Right lobe of liver (tissue), 6 donors: Measurements from ENCODE around the gene POLE. TPM values are rescaled to one million over a fixed set of nuclear protein-coding genes. Genes with fewer than 3 reads are reported as not detected.

Source experiments
- ATAC-seq, 4 donors: fragments of 200-7000 bp; cut with Tn5 transposase; one replicate each; pipeline ENCODE4 v1.9.1; 2020; ENCODE audit warnings: mild to moderate bottlenecking in 4 of 4, moderate library complexity in 4 of 4
- DNase-seq, 3 donors: peaks; one replicate each; pipeline ENCODE4 v3.0.0-alpha.2; 2020
- H3K27ac ChIP-seq, 3 donors: fragments of 200-600 bp; one replicate each; pipeline ENCODE4 v1.8.0; 2022
- H3K27me3 ChIP-seq, 2 donors: fragments of 200-600 bp; one replicate each; pipeline ENCODE4 v1.8.0; 2022
- H3K36me3 ChIP-seq, 4 donors: fragments of 200-600 bp; sonication (generic) in 1 of 4; one replicate each; pipeline versions ENCODE4 v1.5.1 to v1.8.0; 2017 to 2022; ENCODE audit warnings: control low read depth in 1 of 4
- H3K4me1 ChIP-seq, 4 donors: fragments of 200-600 bp; sonication (generic) in 1 of 4; one replicate each; pipeline versions ENCODE4 v1.5.1 to v1.8.0; 2017 to 2022; ENCODE audit warnings: control low read depth in 1 of 4
- H3K4me3 ChIP-seq, 3 donors: fragments of 200-600 bp; one replicate each; pipeline ENCODE4 v1.8.0; 2022
- H3K9me3 ChIP-seq, 4 donors: fragments of 200-600 bp; sonication (generic) in 1 of 4; one replicate each; pipeline versions ENCODE4 v1.5.1 to v1.8.0; 2017 to 2022; ENCODE audit warnings: control low read depth in 1 of 4
- CTCF ChIP-seq, 4 donors: fragments of 200-600 bp in 3 of 4; fragments of 450-650 bp in 1 of 4; IDR thresholded peaks; one replicate each; pipeline versions ENCODE4 v1.5.1 to v1.8.0; 2016 to 2022; ENCODE audit warnings: antibody characterized with exemption in 4 of 4, mild to moderate bottlenecking in 2 of 4
- POLR2A ChIP-seq: fragments of 450-650 bp; IDR thresholded peaks from one replicate; pipeline ENCODE4 v1.6.1; 2017; ENCODE audit warnings: antibody characterized with exemption, mild to moderate bottlenecking
- WGBS: methylation state at CpG from one replicate; pipeline ENCODE4 v1.1.6; 2018; ENCODE audit warnings: low coverage, low lambda C conversion rate; ENCODE audit not compliant: insufficient coverage; ENCODE audit errors: missing lambda C conversion rate; 5-methylcytosine and 5-hydroxymethylcytosine counted together
- intact Hi-C, 2 donors: fragments of 100-400 bp; cut with DNase I; formaldehyde crosslinking; loops; one replicate each; pipeline versions ENCODE4 v1.11.2 to v1.14.1; 2022
- total RNA-seq, 6 experiments: library from RNA; depleted of rRNA in 2 of 6; stranded (reverse); fragments of >200 nt in 2 of 6; fragmentation: NEBNext Ultra II Directional in 3 of 6; extraction: Animal tissue kit (Norgen Biotek cat#: 25700) in 3 of 6; gene quantifications; one replicate each; pipeline versions ENCODE4 v1.1.0 to v1.2.4, GENCODE V29; 2016 to 2023
- donor health status: DM: no; HTN: yes; CAD: no.
- donor health status: DM: no; HTN: no; CAD: no.
- donor health status: DM: no; HTN: no; CAD: no.
- donor health status: DM: no; HTN: yes; CAD: no.
- donor health status: DM: no; HTN: yes; CAD: no.

The POLE gene
- total RNA-seq, 6 experiments from 2014 or later, result 13.6 to 34.0 (median 22.7) TPM

GRCh38 chr12:132587781-132588180 is 99.4 kb downstream of the POLE start:
- H3K4me3 ChIP-seq, result no peak overlapping the region
- intact Hi-C loops, result no loop called here
- H3K36me3 ChIP-seq, result no peaks in the 10 kb centered on the region
- no peaks in the 10 kb centered on the region for H3K4me1 ChIP-seq
- H3K9me3 ChIP-seq, result no peaks in the 10 kb centered on the region
- no peak for DNase-seq
- no peak for TF ChIP-seq POLR2A
- no peak for TF ChIP-seq CTCF (IDR thresholded peaks at IDR 0.05)
- H3K27me3 ChIP-seq, result no peaks in the 10 kb centered on the region
- WGBS, result no CpG with 5 or more reads among the region's 3 CpGs
- ATAC-seq, result no peak
- H3K27ac ChIP-seq, result no peak overlapping the region

GRCh38 chr12:132586929-132587328 is 100.2 kb downstream of the POLE start:
- 90% methylated on average over 17 of the region's 18 CpGs for WGBS
- no peak for TF ChIP-seq POLR2A
- TF ChIP-seq CTCF (IDR thresholded peaks at IDR 0.05), result no peak
- Histone ChIP-seq H3K36me3 (no peaks in the 10 kb centered on the region), H3K27me3 (no peaks in the 10 kb centered on the region), H3K9me3 (no peaks in the 10 kb centered on the region), H3K27ac (no peak overlapping the region), H3K4me1 (no peaks in the 10 kb centered on the region), H3K4me3 (no peak overlapping the region)
- ATAC-seq (no peak), DNase-seq (no peak)
- intact Hi-C loops, result no loop called here

- ATAC-seq (no peak), DNase-seq (no peak)
- Histone ChIP-seq H3K4me3 (no peak overlapping the region), H3K9me3 (no peaks in the 10 kb centered on the region), H3K4me1 (no peaks in the 10 kb centered on the region), H3K27ac (no peak overlapping the region), H3K36me3 (no peaks in the 10 kb centered on the region), H3K27me3 (no peaks in the 10 kb centered on the region)
- intact Hi-C loops, result no loop called here
- WGBS, result 79% methylated on average over 14 of the region's 24 CpGs
- no peak for TF ChIP-seq CTCF (IDR thresholded peaks at IDR 0.05)
- TF ChIP-seq POLR2A, result no peak
These were observed 102.0 kb downstream of the POLE start for GRCh38 chr12:132585177-132585576.

GRCh38 chr12:132584429-132584828 is 102.7 kb downstream of the POLE start:
- ATAC-seq (no peak), DNase-seq (no peak)
- Histone ChIP-seq H3K4me1 (no peaks in the 10 kb centered on the region), H3K27me3 (no peaks in the 10 kb centered on the region), H3K36me3 (no peaks in the 10 kb centered on the region), H3K27ac (no peak overlapping the region), H3K9me3 (no peaks in the 10 kb centered on the region), H3K4me3 (no peak overlapping the region)
- 72% methylated on average over 3 of the region's 14 CpGs for WGBS
- TF ChIP-seq CTCF (IDR thresholded peaks at IDR 0.05), result no peak
- no peak for TF ChIP-seq POLR2A
- intact Hi-C loops, result no loop called here

GRCh38 chr12:132583736-132584135 is 103.4 kb downstream of the POLE start:
- H3K36me3 ChIP-seq, result no peaks in the 10 kb centered on the region
- ATAC-seq, result no peak
- no peak for TF ChIP-seq CTCF (IDR thresholded peaks at IDR 0.05)
- no peak for TF ChIP-seq POLR2A
- intact Hi-C loops, result no loop called here
- 81% methylated on average over 20 of the region's 29 CpGs for WGBS
- DNase-seq, result no peak
- no peak overlapping the region for H3K4me3 ChIP-seq
- H3K27ac ChIP-seq, result no peak overlapping the region
- H3K27me3 ChIP-seq, result no peaks in the 10 kb centered on the region
- no peaks in the 10 kb centered on the region for H3K4me1 ChIP-seq
- no peaks in the 10 kb centered on the region for H3K9me3 ChIP-seq
